ENCODE results near the gene KIF18B. TPM values are rescaled to one million over a fixed set of nuclear protein-coding genes. Genes with fewer than 3 reads are reported as not detected.

The KIF18B gene
- total and polyA plus RNA-seq, 2 of the 8 experiments (the other 6 are each of a cell fraction or from before 2014, with no cell fraction given), result 39.0 to 59.4 TPM

- TF ChIP-seq CTBP2 (IDR thresholded peaks at IDR 0.05; ENCODE audit: borderline replicate concordance, insufficient read depth, insufficient read length, low read length), result no peak
- TF ChIP-seq TBP (IDR thresholded peaks at IDR 0.05; ENCODE audit: low read depth, low read length), result no peak
- TF ChIP-seq JUND (IDR thresholded peaks at IDR 0.05; ENCODE audit: low read length), result no peak
- no peak for TF ChIP-seq YY1 (IDR thresholded peaks at IDR 0.05; ENCODE audit: low read depth, low read length)
- TF ChIP-seq SRF (IDR thresholded peaks at IDR 0.05; ENCODE audit: low read depth, low read length), result no peak
These were observed 40.5 kb downstream of the KIF18B start (continued) for GRCh38 chr17:44906763-44907728.
